Tibial artery (tissue), 4 donors: ENCODE results near the gene PSMF1.
"Not testable (repeated sequence)": the region's sequence is repeated elsewhere in the genome, so short reads cannot be mapped to it uniquely, and the experiment has no call there.

ENCODE experiments used
- DNase-seq, 2 donors: peaks; one replicate each; pipeline ENCODE4 v3.0.0-alpha.2; 2019
- H3K27ac ChIP-seq, 2 donors: fragments of 200-600 bp; sonication (generic) in 1 of 2; 1 replicate in 1 of 2; 2 replicates in 1 of 2; pipeline ENCODE4 v1.5.1; 2018 to 2019; ENCODE audit warnings: mild to moderate bottlenecking in 1 of 2
- H3K27me3 ChIP-seq, 2 donors: fragments of 200-600 bp; sonication (generic) in 1 of 2; one replicate each; pipeline versions ENCODE4 v1.5.1 to v1.6.0; 2016 to 2019
- H3K36me3 ChIP-seq, 3 donors: fragments of 200-600 bp; sonication (generic) in 2 of 3; one replicate each; pipeline ENCODE4 v1.5.1; 2016 to 2019; ENCODE audit warnings: mild to moderate bottlenecking in 2 of 3
- H3K4me1 ChIP-seq, 4 donors: fragments of 200-600 bp; sonication (generic) in 2 of 4; 1 replicate in 3 of 4; 2 replicates in 1 of 4; pipeline ENCODE4 v1.5.1; 2016 to 2019
- H3K4me3 ChIP-seq, 2 donors: fragments of 200-600 bp; sonication (generic) in 1 of 2; 1 replicate in 1 of 2; 2 replicates in 1 of 2; pipeline ENCODE4 v1.5.1; 2018 to 2019; ENCODE audit warnings: mild to moderate bottlenecking in 2 of 2
- H3K9me3 ChIP-seq, 3 donors: fragments of 200-600 bp; sonication (generic) in 1 of 3; one replicate each; pipeline ENCODE4 v1.5.1; 2016 to 2019
- intact Hi-C: fragments of 100-400 bp; cut with DNase I; formaldehyde crosslinking; loops from one replicate; pipeline ENCODE4 v1.15.0; 2023; ENCODE audit warnings: low total_unique reads
- TF ChIP-seq, protein P1 (sequence below), 2 experiments: fragments of 200-600 bp in 1 of 2; fragments of 450-650 bp in 1 of 2; IDR thresholded peaks; one replicate each; pipeline ENCODE4 v1.5.1; 2017 to 2019; ENCODE audit warnings: antibody characterized with exemption in 2 of 2, mild to moderate bottlenecking in 1 of 2, moderate library complexity in 1 of 2

PSMF1 gene

DNA sequence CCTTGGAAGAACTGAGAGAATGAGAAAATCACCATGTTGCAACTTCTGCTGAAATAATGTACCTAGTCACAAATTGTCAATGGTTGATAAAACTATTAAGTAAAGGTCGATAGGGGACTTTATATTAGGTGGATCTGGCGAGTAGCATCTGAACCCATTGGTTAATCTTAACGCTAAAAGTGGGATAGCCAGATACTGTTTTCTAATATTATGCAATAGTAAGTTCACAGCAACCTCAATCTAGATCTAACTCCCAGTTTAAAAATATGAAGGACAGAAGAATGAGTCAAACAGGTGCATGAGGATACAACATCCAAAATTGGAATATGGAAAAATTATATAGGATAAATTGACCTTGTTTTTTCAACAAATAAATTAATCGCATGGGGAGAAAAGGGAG is 18.8 kb downstream of the PSMF1 start:
- TF ChIP-seq, protein P1, sequence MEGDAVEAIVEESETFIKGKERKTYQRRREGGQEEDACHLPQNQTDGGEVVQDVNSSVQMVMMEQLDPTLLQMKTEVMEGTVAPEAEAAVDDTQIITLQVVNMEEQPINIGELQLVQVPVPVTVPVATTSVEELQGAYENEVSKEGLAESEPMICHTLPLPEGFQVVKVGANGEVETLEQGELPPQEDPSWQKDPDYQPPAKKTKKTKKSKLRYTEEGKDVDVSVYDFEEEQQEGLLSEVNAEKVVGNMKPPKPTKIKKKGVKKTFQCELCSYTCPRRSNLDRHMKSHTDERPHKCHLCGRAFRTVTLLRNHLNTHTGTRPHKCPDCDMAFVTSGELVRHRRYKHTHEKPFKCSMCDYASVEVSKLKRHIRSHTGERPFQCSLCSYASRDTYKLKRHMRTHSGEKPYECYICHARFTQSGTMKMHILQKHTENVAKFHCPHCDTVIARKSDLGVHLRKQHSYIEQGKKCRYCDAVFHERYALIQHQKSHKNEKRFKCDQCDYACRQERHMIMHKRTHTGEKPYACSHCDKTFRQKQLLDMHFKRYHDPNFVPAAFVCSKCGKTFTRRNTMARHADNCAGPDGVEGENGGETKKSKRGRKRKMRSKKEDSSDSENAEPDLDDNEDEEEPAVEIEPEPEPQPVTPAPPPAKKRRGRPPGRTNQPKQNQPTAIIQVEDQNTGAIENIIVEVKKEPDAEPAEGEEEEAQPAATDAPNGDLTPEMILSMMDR (IDR thresholded peaks at IDR 0.05) = no peak
- no peaks in the 10 kb centered on the region for H3K27me3 ChIP-seq
- peaks cover 59 to 83% (median 80%) of the 10 kb centered on the region in 3 donors for H3K36me3 ChIP-seq
- H3K4me1 ChIP-seq = no peaks in the 10 kb centered on the region
- no peak for DNase-seq
- no peaks in the 10 kb centered on the region for H3K9me3 ChIP-seq
- H3K4me3 ChIP-seq = no peak overlapping the region
- intact Hi-C loops = no loop called here
- H3K27ac ChIP-seq = no peak overlapping the region

DNA sequence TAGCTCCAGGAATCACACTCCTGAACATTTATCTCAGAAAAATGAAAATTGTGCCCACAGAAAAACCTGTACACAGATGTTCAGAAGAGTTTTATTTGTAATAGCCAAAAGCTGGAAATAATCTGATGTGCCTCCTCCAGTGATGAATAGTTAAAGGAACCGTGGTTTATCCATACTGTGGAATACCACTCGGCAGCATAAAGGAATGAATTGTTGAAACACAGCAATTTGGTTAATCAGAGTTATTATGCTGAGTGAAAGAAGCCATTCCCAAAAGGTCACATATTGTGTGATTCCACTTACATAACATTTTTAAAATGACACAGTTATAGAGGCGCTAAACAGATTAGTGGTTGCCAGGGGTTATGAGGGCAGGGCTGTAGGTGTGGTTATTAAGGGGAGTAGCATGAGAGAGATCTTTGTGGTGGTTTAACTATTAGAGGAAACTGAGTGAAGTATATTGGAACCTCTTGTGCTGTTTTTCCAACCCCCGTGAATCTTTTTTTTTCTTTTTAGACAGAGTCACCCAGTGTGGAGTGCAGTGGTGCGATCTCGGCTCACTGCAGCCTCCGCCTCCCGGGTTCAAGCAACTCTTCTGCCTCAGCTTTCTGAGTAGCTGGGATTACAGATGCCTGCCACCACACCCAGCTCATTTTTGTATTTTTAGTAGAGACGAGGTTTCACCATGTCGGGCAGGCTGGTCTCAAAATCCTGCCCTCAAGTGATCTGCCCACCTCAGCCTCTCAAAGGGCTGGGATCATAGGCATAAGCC is 26.2 kb downstream of the PSMF1 start:
- DNase-seq = no peak
- no peaks in the 10 kb centered on the region for H3K9me3 ChIP-seq
- no peak overlapping the region for H3K27ac ChIP-seq
- intact Hi-C loops = no loop called here
- H3K4me1 ChIP-seq = no peaks in the 10 kb centered on the region
- no peak overlapping the region for H3K4me3 ChIP-seq
- no peaks in the 10 kb centered on the region for H3K27me3 ChIP-seq
- peaks cover 27 to 76% (median 34%) of the 10 kb centered on the region in 3 donors for H3K36me3 ChIP-seq
- TF ChIP-seq, protein P1 (IDR thresholded peaks at IDR 0.05) = no peak

DNA sequence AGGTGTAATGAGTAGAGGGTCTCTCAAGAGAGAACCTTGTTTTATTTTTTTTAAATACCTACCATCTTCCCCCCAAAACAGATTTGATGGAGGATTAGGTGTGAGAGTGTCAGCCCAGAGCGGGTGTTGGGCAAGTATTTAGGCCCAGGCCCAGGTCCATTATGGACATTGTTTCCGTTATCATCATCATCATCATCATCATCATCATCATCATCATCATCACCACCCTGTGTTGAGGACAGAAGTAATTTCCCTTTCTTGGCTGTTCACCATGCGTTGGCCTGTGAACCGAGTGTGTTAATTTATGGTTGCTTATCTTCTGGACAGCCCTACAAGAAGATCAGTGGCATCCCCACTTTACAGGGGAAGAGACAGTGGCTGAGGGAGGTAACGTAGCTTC is 28.6 kb downstream of the PSMF1 start:
- Histone ChIP-seq H3K27me3 (no peaks in the 10 kb centered on the region), H3K27ac (no peak overlapping the region), H3K4me3 (no peak overlapping the region), H3K9me3 (no peaks in the 10 kb centered on the region), H3K4me1 (no peaks in the 10 kb centered on the region), H3K36me3 (peaks cover 14 to 53% (median 20%) of the 10 kb centered on the region in 3 donors)
- DNase-seq = no peak
- TF ChIP-seq, protein P1 (IDR thresholded peaks at IDR 0.05) = no peak
- intact Hi-C loops = no loop called here

DNA sequence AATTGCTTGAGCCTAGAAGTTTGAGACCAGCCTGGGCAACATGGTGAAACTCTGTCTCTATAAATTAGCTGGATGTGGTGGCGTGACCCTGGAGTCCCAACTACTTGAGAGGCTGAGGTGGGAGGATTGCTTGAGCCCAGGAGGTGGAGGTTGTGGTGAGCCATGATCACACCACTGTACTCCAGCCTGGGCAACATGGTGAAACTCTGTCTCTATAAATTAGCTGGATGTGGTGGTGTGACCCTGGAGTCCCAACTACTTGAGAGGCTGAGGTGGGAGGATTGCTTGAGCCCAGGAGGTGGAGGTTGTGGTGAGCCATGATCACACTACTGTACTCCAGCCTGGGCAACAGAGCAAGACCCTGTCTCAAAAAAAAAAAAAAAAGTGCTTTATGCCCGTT is 31.4 kb downstream of the PSMF1 start:
- not testable (repeated sequence) for DNase-seq

DNA sequence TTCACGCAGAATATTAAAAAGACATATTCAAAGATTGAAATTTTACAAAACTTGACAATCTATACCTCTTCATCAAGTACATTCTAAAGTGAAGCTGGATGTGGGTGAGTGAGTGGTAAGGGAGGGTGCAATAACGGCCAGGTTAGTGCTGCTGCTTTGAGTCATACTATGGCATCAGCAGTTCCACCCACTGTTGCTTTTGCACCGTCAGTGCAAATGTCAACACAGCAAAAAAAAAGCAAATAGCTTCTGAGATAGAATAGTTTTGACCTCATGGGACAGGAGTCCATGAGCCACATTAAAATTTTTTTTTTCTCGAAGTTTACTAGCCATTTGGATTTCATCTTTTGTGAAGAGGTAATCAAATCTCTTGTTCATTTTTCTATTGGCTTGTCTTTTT is 31.8 kb downstream of the PSMF1 start:
- H3K4me1 ChIP-seq = no peaks in the 10 kb centered on the region
- peaks cover 21 to 56% (median 40%) of the 10 kb centered on the region in 3 donors for H3K36me3 ChIP-seq
- no peaks in the 10 kb centered on the region for H3K27me3 ChIP-seq
- TF ChIP-seq, protein P1 (IDR thresholded peaks at IDR 0.05) = no peak
- no peak overlapping the region for H3K4me3 ChIP-seq
- intact Hi-C loops = no loop called here
- no peak for DNase-seq
- no peak overlapping the region for H3K27ac ChIP-seq
- no peaks in the 10 kb centered on the region for H3K9me3 ChIP-seq

More for the DNA sequence above, 31.4 kb downstream of the PSMF1 start:
- H3K27me3 ChIP-seq, H3K4me1 ChIP-seq, intact Hi-C loops, H3K4me3 ChIP-seq, H3K9me3 ChIP-seq, H3K27ac ChIP-seq: not testable (repeated sequence)
- peaks cover 17 to 56% (median 38%) of the 10 kb centered on the region in 3 donors for H3K36me3 ChIP-seq

DNA sequence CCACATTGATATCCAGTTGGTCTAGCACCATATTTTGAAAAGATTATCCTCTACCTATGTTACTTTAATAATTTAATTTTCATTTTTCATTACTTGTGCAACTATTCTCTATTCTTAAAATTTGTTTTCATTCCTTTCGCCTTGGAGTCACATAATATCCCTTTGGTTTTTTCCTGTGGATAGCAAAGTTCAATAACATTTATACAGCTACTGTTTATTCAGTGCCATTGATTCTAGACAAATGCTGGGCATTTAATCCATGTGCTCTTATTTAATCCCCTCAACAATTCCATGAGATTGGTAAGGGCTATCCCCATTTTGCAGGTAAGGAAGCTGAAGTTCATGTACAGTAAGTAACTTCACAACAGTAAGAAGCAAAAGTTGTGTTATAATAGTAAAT is 32.6 kb downstream of the PSMF1 start:
- TF ChIP-seq, protein P1 (IDR thresholded peaks at IDR 0.05) = no peak
- Histone ChIP-seq H3K27ac (no peak overlapping the region), H3K27me3 (no peaks in the 10 kb centered on the region), H3K36me3 (peaks cover 28 to 58% (median 43%) of the 10 kb centered on the region in 3 donors), H3K9me3 (no peaks in the 10 kb centered on the region), H3K4me1 (no peaks in the 10 kb centered on the region), H3K4me3 (no peak overlapping the region)
- intact Hi-C loops = no loop called here
- DNase-seq = no peak
